Nephron progenitor cell (in vitro differentiated cells): ENCODE data around the gene GPR183.

Source experiments
- DNase-seq: peaks from one replicate; pipeline ENCODE4 v3.0.0; 2021
- H3K27ac Mint-ChIP-seq: 2 replicates; pipeline ENCODE4 v1.8.0; 2021; ENCODE audit warnings: mild to moderate bottlenecking, moderate library complexity, mixed read lengths
- H3K27me3 Mint-ChIP-seq: 2 replicates; pipeline ENCODE4 v1.8.0; 2021; ENCODE audit warnings: mild to moderate bottlenecking, low read depth, mixed read lengths; ENCODE audit not compliant: poor library complexity
- H3K36me3 Mint-ChIP-seq: 2 replicates; pipeline ENCODE4 v1.8.0; 2021; ENCODE audit warnings: low read depth, mixed read lengths
- H3K4me1 Mint-ChIP-seq: 2 replicates; pipeline ENCODE4 v1.8.0; 2021; ENCODE audit warnings: mixed read lengths
- H3K4me3 Mint-ChIP-seq: 2 replicates; pipeline ENCODE4 v1.8.0; 2021; ENCODE audit warnings: mild to moderate bottlenecking, moderate library complexity, mixed read lengths
- H3K9me3 Mint-ChIP-seq: 2 replicates; pipeline ENCODE4 v1.8.0; 2021; ENCODE audit warnings: mild to moderate bottlenecking, moderate library complexity, mixed read lengths
- CTCF ChIP-seq: fragments of 200-600 bp; sonication (generic); IDR thresholded peaks from 2 replicates; pipeline ENCODE4 v1.5.0; 2021; ENCODE audit warnings: antibody characterized with exemption

The GPR183 gene

DNA sequence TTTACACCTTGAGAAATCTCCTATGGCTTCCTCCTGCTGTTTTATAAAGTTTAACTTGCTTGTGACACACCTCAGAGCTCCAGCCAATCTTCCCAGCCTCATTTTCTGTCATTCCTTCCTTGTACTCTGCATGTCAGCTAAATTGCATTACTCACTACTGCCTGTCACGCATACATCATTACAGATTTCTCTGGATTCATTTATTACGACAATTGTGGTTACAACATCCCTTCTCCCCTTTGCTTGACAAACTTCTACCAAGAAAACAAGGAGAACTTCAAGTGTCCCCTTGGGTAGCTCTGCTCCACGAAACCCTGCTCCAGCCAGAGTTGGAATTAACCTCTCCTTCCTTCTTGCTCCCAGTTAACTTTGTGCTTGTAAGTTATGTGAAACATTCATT lies 27.0 kb downstream of the GPR183 start:
- peaks cover 32% of the 10 kb centered on the region for H3K36me3 Mint-ChIP-seq
- H3K4me1 Mint-ChIP-seq, result peaks cover 13% of the 10 kb centered on the region
- H3K27me3 Mint-ChIP-seq, result peaks cover 5% of the 10 kb centered on the region
- TF ChIP-seq CTCF, result no peak
- no peaks in the 10 kb centered on the region for H3K9me3 Mint-ChIP-seq
- no peak for DNase-seq
- H3K27ac Mint-ChIP-seq, result peak overlapping the region; percentile 9
- H3K4me3 Mint-ChIP-seq, result no peak overlapping the region

- Mint-ChIP-seq H3K4me1 (peaks cover 13% of the 10 kb centered on the region), H3K27ac (no peak overlapping the region), H3K9me3 (no peaks in the 10 kb centered on the region), H3K4me3 (no peak overlapping the region), H3K27me3 (peaks cover 3% of the 10 kb centered on the region), H3K36me3 (peaks cover 36% of the 10 kb centered on the region)
- no peak for TF ChIP-seq CTCF
- no peak for DNase-seq
Observed at GRCh38 chr13:99279637-99280036, 27.6 kb downstream of the GPR183 start.

DNA sequence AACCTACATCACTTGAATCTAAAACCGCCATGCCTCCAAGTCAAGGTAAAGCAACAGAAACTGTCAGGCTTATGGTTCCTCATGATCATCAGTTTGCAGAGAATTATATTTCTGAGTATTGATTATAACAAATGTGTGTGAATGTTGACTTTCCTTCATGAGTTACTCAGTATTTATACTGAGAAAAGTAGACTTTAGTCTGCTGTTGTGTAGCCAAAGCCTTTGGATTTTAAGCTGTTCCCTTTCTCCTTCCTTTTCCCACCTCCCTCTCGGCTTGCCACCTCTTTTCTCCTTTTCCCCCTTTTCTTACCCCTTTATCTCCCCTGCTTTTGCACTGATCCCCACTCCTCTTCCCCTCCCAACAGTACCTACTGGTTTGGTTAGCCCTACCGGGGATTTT lies 28.4 kb downstream of the GPR183 start:
- H3K4me1 Mint-ChIP-seq, result peaks cover 13% of the 10 kb centered on the region
- no peak overlapping the region for H3K27ac Mint-ChIP-seq
- H3K36me3 Mint-ChIP-seq, result peaks cover 39% of the 10 kb centered on the region
- no peaks in the 10 kb centered on the region for H3K9me3 Mint-ChIP-seq
- H3K27me3 Mint-ChIP-seq, result peaks cover 3% of the 10 kb centered on the region
- TF ChIP-seq CTCF, result no peak
- DNase-seq, result no peak
- no peak overlapping the region for H3K4me3 Mint-ChIP-seq

GRCh38 chr13:99278200-99278599 lies 29.0 kb downstream of the GPR183 start:
- Mint-ChIP-seq H3K36me3 (peaks cover 45% of the 10 kb centered on the region), H3K27ac (no peak overlapping the region), H3K4me3 (no peak overlapping the region), H3K4me1 (peaks cover 13% of the 10 kb centered on the region), H3K27me3 (peaks cover 3% of the 10 kb centered on the region), H3K9me3 (no peaks in the 10 kb centered on the region)
- no peak for TF ChIP-seq CTCF
- no peak for DNase-seq

DNA sequence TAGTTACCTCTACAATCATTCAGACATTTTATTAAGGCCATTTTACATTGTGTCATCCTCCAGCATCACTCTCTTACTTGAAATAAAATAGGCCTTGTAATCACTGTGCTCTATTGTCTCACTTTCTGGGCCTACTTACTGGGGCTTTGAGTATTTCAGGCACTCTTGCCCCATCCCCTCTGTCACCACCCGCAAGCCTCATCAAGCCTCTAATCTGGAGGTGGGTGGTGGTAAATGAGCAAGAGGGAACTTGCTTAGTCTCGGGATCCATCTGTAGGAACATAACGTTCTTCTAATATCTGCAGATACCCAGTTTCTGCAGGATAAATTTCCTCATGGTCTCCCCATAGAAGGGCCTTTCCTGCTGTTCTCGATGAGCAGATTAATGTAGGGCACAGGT lies 29.6 kb downstream of the GPR183 start:
- no peak for TF ChIP-seq CTCF
- Mint-ChIP-seq H3K36me3 (peaks cover 51% of the 10 kb centered on the region), H3K4me3 (no peak overlapping the region), H3K9me3 (peaks cover 2% of the 10 kb centered on the region), H3K27ac (no peak overlapping the region), H3K27me3 (peaks cover 3% of the 10 kb centered on the region), H3K4me1 (peaks cover 13% of the 10 kb centered on the region)
- no peak for DNase-seq

GRCh38 chr13:99276706-99277105 lies 30.5 kb downstream of the GPR183 start:
- H3K27me3 Mint-ChIP-seq, result peaks cover 3% of the 10 kb centered on the region
- peaks cover 9% of the 10 kb centered on the region for H3K9me3 Mint-ChIP-seq

More at GRCh38 chr13:99276706-99277105, 30.5 kb downstream of the GPR183 start:
- no peak for DNase-seq
- H3K4me3 Mint-ChIP-seq, result no peak overlapping the region
- H3K27ac Mint-ChIP-seq, result no peak overlapping the region
- peaks cover 60% of the 10 kb centered on the region for H3K36me3 Mint-ChIP-seq
- peaks cover 13% of the 10 kb centered on the region for H3K4me1 Mint-ChIP-seq
- no peak for TF ChIP-seq CTCF
